Fibroblast of mammary gland (primary cell): Measurements from ENCODE around the gene PIAS4.
A peak's percentile ranks its signal among the peaks of the same experiment; 100 is the strongest.

Experiments used
- DNase-seq: peaks from one replicate; pipeline ENCODE4 v3.0.0-alpha.2; 2010; ENCODE audit warnings: low read depth
- H3K4me3 ChIP-seq: 2 replicates; pipeline ENCODE4 v1.5.1; 2011; ENCODE audit warnings: low read depth, mild to moderate bottlenecking, low read length, moderate library complexity; ENCODE audit not compliant: control insufficient read depth
- CTCF ChIP-seq: conservative IDR thresholded peaks from 2 replicates; pipeline ENCODE4 v1.5.1; 2011; ENCODE audit warnings: low read depth, low read length, inconsistent platforms; ENCODE audit not compliant: control insufficient read depth, insufficient read depth

The PIAS4 gene

GRCh38 chr19:4007021-4007835 lies at the start of gene PIAS4:
Gene PIAS4, plus strand, starts transcription at chr19:4007736. Its CDS starts 25 bp downstream, at chr19:4007761.
- peak; percentile 87 for DNase-seq
- no peak for TF ChIP-seq CTCF
- H3K4me3 ChIP-seq = peak within 1 kb of the TSS; percentile 82

- TF ChIP-seq CTCF = no peak
- no peak overlapping the region for H3K4me3 ChIP-seq
- no peak for DNase-seq
Measured at GRCh38 chr19:3958836-3959765, 48.4 kb upstream of the PIAS4 start.

GRCh38 chr19:3959766-3960131 lies 47.8 kb upstream of the PIAS4 start:
- H3K4me3 ChIP-seq = no peak overlapping the region
- DNase-seq = no peak
- TF ChIP-seq CTCF = no peak

GRCh38 chr19:3961007-3961406 lies 46.5 kb upstream of the PIAS4 start:
- TF ChIP-seq CTCF = no peak
- no peak for DNase-seq
- no peak overlapping the region for H3K4me3 ChIP-seq

- no peak overlapping the region for H3K4me3 ChIP-seq
- no peak for TF ChIP-seq CTCF
- no peak for DNase-seq
Measured at GRCh38 chr19:3963458-3964255, 43.9 kb upstream of the PIAS4 start.
